IMR-90 (cell line): ENCODE data around the gene MTF1. TPM values are rescaled to one million over a fixed set of nuclear protein-coding genes. Genes with fewer than 3 reads are reported as not detected.

ENCODE experiments used
- ATAC-seq: fragments of 200-7000 bp; cut with Tn5 transposase; 2 replicates; pipeline ENCODE4 v1.9.1; 2020; ENCODE audit warnings: low read depth, mild to moderate bottlenecking, moderate library complexity
- BruUV-seq: library from RNA; stranded (reverse); fragments of 400-500 nt; replicated peaks from 2 replicates; lab custom pipeline; 2021; lab: Mats Ljungman, UMichigan
- CTCF ChIA-PET: fragments of 300-600 bp; formaldehyde crosslinking; extraction: SDS; loops from one replicate; lab custom pipeline; 2021; ENCODE audit warnings: antibody characterized with exemption; lab: Yijun Ruan, JAX
- POLR2A ChIA-PET: fragments of 300-600 bp; sonication (Branson Sonifier 250); formaldehyde crosslinking; loops from one replicate; lab custom pipeline; 2022; ENCODE audit warnings: antibody characterized with exemption; ENCODE audit not compliant: unreplicated experiment; lab: Charles Lee
- DNase-seq: peaks from one replicate; pipeline ENCODE4 v3.0.0; 2013
- H2AFZ ChIP-seq: replicated peaks from 2 replicates; pipeline ENCODE3; 2013; ENCODE audit warnings: low read length, mild to moderate bottlenecking; ENCODE audit not compliant: poor library complexity
- H2AK5ac ChIP-seq: 2 replicates; pipeline ENCODE4 v1.6.1; 2013; ENCODE audit warnings: low read depth, low read length, inconsistent platforms
- H2AK9ac ChIP-seq: replicated peaks from 2 replicates; pipeline ENCODE3; 2013; ENCODE audit warnings: mild to moderate bottlenecking, low read depth, low read length, moderate library complexity; ENCODE audit not compliant: poor library complexity
- H2BK120ac ChIP-seq: 2 replicates; pipeline ENCODE4 v1.6.1; 2013; ENCODE audit warnings: low read depth, low read length, inconsistent platforms
- H2BK15ac ChIP-seq: 3 replicates; pipeline ENCODE4 v1.6.1; 2013; ENCODE audit warnings: low read depth, low read length, inconsistent platforms
- H2BK20ac ChIP-seq: 2 replicates; pipeline ENCODE4 v1.6.1; 2013; ENCODE audit warnings: low read depth, mild to moderate bottlenecking, inconsistent platforms, low read length, moderate library complexity
- H2BK5ac ChIP-seq: 2 replicates; pipeline ENCODE4 v1.6.1; 2013; ENCODE audit warnings: mild to moderate bottlenecking, low read depth, low read length, inconsistent platforms; ENCODE audit not compliant: poor library complexity, severe bottlenecking
- H3K14ac ChIP-seq: replicated peaks from 2 replicates; pipeline ENCODE4 v1.6.1; 2013; ENCODE audit warnings: low read depth, low read length, inconsistent platforms
- H3K18ac ChIP-seq: 2 replicates; pipeline ENCODE4 v1.6.1; 2013; ENCODE audit warnings: low read depth, low read length, control low read depth
- H3K23ac ChIP-seq: 2 replicates; pipeline ENCODE4 v1.6.1; 2013; ENCODE audit warnings: low read depth, low read length, inconsistent platforms
- H3K27ac ChIP-seq: 2 replicates; pipeline ENCODE4 v1.5.1; 2013; ENCODE audit warnings: mild to moderate bottlenecking, control low read depth, low read length; ENCODE audit not compliant: insufficient read depth
- H3K27me3 ChIP-seq: 2 replicates; pipeline ENCODE4 v1.6.1; 2013; ENCODE audit warnings: low read length; ENCODE audit not compliant: control insufficient read depth, insufficient read depth
- H3K36me3 ChIP-seq: 2 replicates; pipeline ENCODE4 v1.6.1; 2013; ENCODE audit warnings: low read length, mixed read lengths; ENCODE audit not compliant: control insufficient read depth, insufficient read depth
- H3K4ac ChIP-seq: 2 replicates; pipeline ENCODE4 v1.6.1; 2013; ENCODE audit warnings: low read depth, low read length, inconsistent platforms
- H3K4me1 ChIP-seq: 2 replicates; pipeline ENCODE4 v1.6.1; 2013; ENCODE audit warnings: low read length, mixed read lengths; ENCODE audit not compliant: control insufficient read depth, insufficient read depth
- H3K4me2 ChIP-seq: 2 replicates; pipeline ENCODE4 v1.6.1; 2013; ENCODE audit warnings: low read depth, mild to moderate bottlenecking, control low read depth, low read length, moderate library complexity
- H3K4me3 ChIP-seq: 2 replicates; pipeline ENCODE4 v1.5.1; 2013; ENCODE audit warnings: low read depth, mild to moderate bottlenecking, control low read depth, low read length, moderate library complexity; ENCODE audit not compliant: insufficient read depth
- H3K56ac ChIP-seq: 2 replicates; pipeline ENCODE4 v1.6.1; 2013; ENCODE audit warnings: low read length, inconsistent platforms; ENCODE audit not compliant: insufficient read depth; ENCODE audit errors: extremely low read depth
- H3K79me1 ChIP-seq, 2 experiments: 2 replicates each; pipeline ENCODE4 v1.6.1; 2013; ENCODE audit warnings: low read length in 2 of 2, inconsistent platforms in 1 of 2, low read depth in 1 of 2
- H3K9ac ChIP-seq: 2 replicates; pipeline ENCODE4 v1.6.1; 2013; ENCODE audit warnings: low read depth, low read length, control low read depth
- H3K9me1 ChIP-seq: 2 replicates; pipeline ENCODE4 v1.6.1; 2013; ENCODE audit warnings: low read length, inconsistent platforms; ENCODE audit not compliant: insufficient read depth
- H3K9me3 ChIP-seq: 2 replicates; pipeline ENCODE4 v1.6.1; 2013; ENCODE audit warnings: low read length; ENCODE audit not compliant: control insufficient read depth, insufficient read depth
- H4K20me1 ChIP-seq: 2 replicates; pipeline ENCODE4 v1.6.1; 2013; ENCODE audit warnings: low read length, inconsistent platforms; ENCODE audit not compliant: insufficient read depth
- H4K5ac ChIP-seq: 2 replicates; pipeline ENCODE4 v1.6.1; 2013; ENCODE audit warnings: mild to moderate bottlenecking, low read depth, low read length, control low read depth
- H4K8ac ChIP-seq, 2 experiments: 2 replicates each; pipeline ENCODE4 v1.6.1; 2013; ENCODE audit warnings: low read depth in 2 of 2, low read length in 2 of 2, control low read depth in 1 of 2, inconsistent platforms in 1 of 2
- H4K91ac ChIP-seq: 2 replicates; pipeline ENCODE4 v1.6.1; 2013; ENCODE audit warnings: low read depth, low read length, inconsistent platforms; ENCODE audit not compliant: insufficient read depth
- BHLHE40 ChIP-seq: fragments of 150-350 bp; IDR thresholded peaks from 2 replicates; pipeline ENCODE4 v1.6.1; 2016; ENCODE audit warnings: mild to moderate bottlenecking, low read depth, low read length
- CEBPB ChIP-seq: IDR thresholded peaks from 2 replicates; pipeline ENCODE4 v1.6.1; 2012; ENCODE audit warnings: low read depth, low read length, improper control_type of control experiment
- CHD1 ChIP-seq: IDR thresholded peaks from 2 replicates; pipeline ENCODE4 v1.6.1; 2012; ENCODE audit warnings: low read depth, low read length, improper control_type of control experiment
- CTCF ChIP-seq: conservative IDR thresholded peaks from 2 replicates; pipeline ENCODE4 v1.5.1; 2012; ENCODE audit warnings: mild to moderate bottlenecking, low read depth, low read length, improper control_type of control experiment
- FOS ChIP-seq: fragments of 150-350 bp; IDR thresholded peaks from 2 replicates; pipeline ENCODE4 v1.6.1; 2016; ENCODE audit warnings: low read depth, low read length
- MAFK ChIP-seq: IDR thresholded peaks from 2 replicates; pipeline ENCODE4 v1.6.1; 2012; ENCODE audit warnings: low read depth, low read length, improper control_type of control experiment
- MAZ ChIP-seq: IDR thresholded peaks from 2 replicates; pipeline ENCODE4 v1.6.1; 2012; ENCODE audit warnings: low read depth, mild to moderate bottlenecking, low read length, improper control_type of control experiment, moderate library complexity, borderline replicate concordance
- MXI1 ChIP-seq: IDR thresholded peaks from 2 replicates; pipeline ENCODE4 v1.6.1; 2012; ENCODE audit warnings: low read depth, mild to moderate bottlenecking, low read length, moderate library complexity, borderline replicate concordance
- NFE2L2 ChIP-seq: fragments of 150-350 bp; IDR thresholded peaks from 2 replicates; pipeline ENCODE4 v1.6.1; 2016; ENCODE audit warnings: low read depth, mild to moderate bottlenecking, low read length
- POLR2A ChIP-seq: IDR thresholded peaks from 2 replicates; pipeline ENCODE4 v1.6.1; 2012; ENCODE audit warnings: mild to moderate bottlenecking, low read depth, low read length
- RAD21 ChIP-seq: IDR thresholded peaks from 2 replicates; pipeline ENCODE4 v1.6.1; 2012; ENCODE audit warnings: low read length, improper control_type of control experiment
- RCOR1 ChIP-seq: IDR thresholded peaks from 2 replicates; pipeline ENCODE4 v1.6.1; 2012; ENCODE audit warnings: mild to moderate bottlenecking, low read length, improper control_type of control experiment; ENCODE audit not compliant: insufficient replicate concordance
- RFX5 ChIP-seq: IDR thresholded peaks from 2 replicates; pipeline ENCODE4 v1.8.0; 2012; ENCODE audit warnings: low read depth, mild to moderate bottlenecking, low read length, moderate library complexity
- SMC3 ChIP-seq: fragments of 150-350 bp; IDR thresholded peaks from 2 replicates; pipeline ENCODE4 v1.6.1; 2016; ENCODE audit warnings: low read depth, mild to moderate bottlenecking, antibody characterized with exemption, low read length, moderate library complexity
- USF2 ChIP-seq: fragments of 150-350 bp; IDR thresholded peaks from 2 replicates; pipeline ENCODE4 v1.6.1; 2017; ENCODE audit warnings: mild to moderate bottlenecking, antibody characterized with exemption, low read length, low read depth
- WGBS, 2 experiments: methylation state at CpG; one replicate each; pipeline versions ENCODE4 v1.1.5 to v1.1.7; 2013; ENCODE audit warnings: missing lambda C conversion rate in 2 of 2; ENCODE audit not compliant: insufficient read length in 1 of 2; ENCODE audit errors: extremely low coverage in 2 of 2; 5-methylcytosine and 5-hydroxymethylcytosine counted together
- dilution Hi-C: fragments of 300-500 bp; cut with HindIII; formaldehyde crosslinking; loops from one replicate; pipeline ENCODE4 v1.14.3; 2018; ENCODE audit warnings: low sequenced_read_pairs; ENCODE audit not compliant: unreplicated experiment
- in situ Hi-C: fragments of 300-500 bp; cut with MboI; formaldehyde crosslinking; loops from 3 replicates; pipeline ENCODE4 v1.14.3; 2019; ENCODE audit warnings: low sequenced_read_pairs, inconsistent platforms, mixed read lengths
- intact Hi-C: fragments of 100-400 bp; cut with micrococcal nuclease; formaldehyde crosslinking; loops from 2 replicates; pipeline ENCODE4 v1.10.0; 2022
- polyA plus RNA-seq, 3 experiments: library from polyadenylated mRNA; depleted of rRNA; stranded (reverse); fragments of >200 nt; gene quantifications; 2 replicates each; pipeline ENCODE4 v1.2.3, GENCODE V29; 2012; ENCODE audit warnings: low replicate concordance in 1 of 3
- total RNA-seq: library from RNA; depleted of rRNA; stranded (reverse); fragments of >200 nt; gene quantifications from 2 replicates; pipeline ENCODE4 v1.2.3, GENCODE V29; 2012

Gene MTF1
- total and polyA plus RNA-seq, 2 of the 4 experiments (the other 2 are of a cell fraction): 2.3 to 4.7 TPM

DNA sequence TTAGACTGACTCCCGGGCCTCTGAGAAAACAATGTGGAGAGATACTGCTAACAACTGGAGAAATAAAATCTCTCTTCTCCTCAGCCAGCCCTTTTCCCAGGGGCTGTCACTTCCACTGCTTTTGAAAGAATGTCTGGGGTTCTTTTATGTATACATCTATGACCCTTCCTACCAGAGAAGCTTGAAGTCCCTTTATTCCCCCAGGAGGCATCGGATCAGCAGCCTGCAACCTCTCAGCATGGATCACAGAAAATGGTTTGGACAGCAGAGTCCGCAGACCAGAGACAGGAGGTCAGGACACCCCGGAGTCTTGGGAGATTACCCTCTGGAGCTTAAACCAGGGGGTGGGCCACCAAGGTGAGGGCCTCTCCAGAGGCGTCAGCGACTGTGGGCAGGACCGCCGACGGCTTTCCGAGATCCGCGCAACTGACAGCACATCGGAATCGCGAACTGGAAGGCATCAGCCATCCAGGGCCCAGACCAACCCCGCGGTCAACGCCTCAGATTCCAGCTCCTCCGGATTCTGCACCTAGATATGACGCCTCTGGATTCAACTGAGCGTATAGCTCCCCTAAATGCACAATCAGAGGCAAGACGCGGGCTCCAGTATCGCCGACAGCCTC, 95.5 kb downstream of the MTF1 start:
- CTCF ChIA-PET: no interaction called here
- dilution Hi-C loops: no loop called here
- Histone ChIP-seq H4K5ac (no peak overlapping the region), H4K8ac (no peak overlapping the region), H3K27ac (no peak overlapping the region), H2AK9ac (peak overlapping the region; percentile 57), H2AK5ac (no peak overlapping the region), H3K36me3 (no peaks in the 10 kb centered on the region), H3K4me2 (no peak overlapping the region), H3K56ac (no peak overlapping the region), H3K4ac (no peak overlapping the region), H3K4me3 (no peak overlapping the region), H4K20me1 (no peaks in the 10 kb centered on the region), H3K9me3 (no peaks in the 10 kb centered on the region; the same call in 1 of the 2 replicates), H3K27me3 (peaks cover 44% of the 10 kb centered on the region), H3K4me1 (no peaks in the 10 kb centered on the region), H3K9ac (no peak overlapping the region), H3K9me1 (no peaks in the 10 kb centered on the region), H4K91ac (no peak overlapping the region), H2AFZ (no peak overlapping the region), H3K79me1 (no peaks in the 10 kb centered on the region), H2BK5ac (no peak overlapping the region), H2BK15ac (no peak overlapping the region), H2BK120ac (no peak overlapping the region), H3K18ac (no peak overlapping the region), H3K14ac (no peak overlapping the region), H2BK20ac (no peak overlapping the region), H3K23ac (no peak overlapping the region)
- POLR2A ChIA-PET: no interaction called here
- ATAC-seq: no peak
- WGBS, 2 experiments: 56% methylated on average over 7 of the region's 25 CpGs; no CpG with 5 or more reads in 1 of the 2 experiments
- no TSS peak for BruUV-seq
- intact Hi-C loops: no loop called here
- DNase-seq: no peak
- in situ Hi-C loops: no loop called here
- TF ChIP-seq RCOR1 (no peak), MAFK (no peak), POLR2A (no peak), RFX5 (no peak), MXI1 (no peak), SMC3 (no peak), CEBPB (no peak), FOS (no peak), BHLHE40 (no peak), CHD1 (no peak), USF2 (no peak), RAD21 (no peak), MAZ (no peak), NFE2L2 (no peak), CTCF (no peak)
